AG09309 (cell line): ENCODE data around the gene RELL1.

Experiments
- DNase-seq: peaks from one replicate; pipeline ENCODE4 v3.0.0-alpha.2; 2010; ENCODE audit warnings: low read depth
- H3K4me3 ChIP-seq: 2 replicates; pipeline ENCODE4 v1.5.1; 2011; ENCODE audit warnings: mild to moderate bottlenecking, low read depth, low read length, moderate library complexity; ENCODE audit not compliant: control insufficient read depth
- CTCF ChIP-seq: IDR thresholded peaks from 2 replicates; pipeline ENCODE4 v1.5.1; 2011; ENCODE audit warnings: mild to moderate bottlenecking, low read depth, low read length, inconsistent platforms; ENCODE audit not compliant: insufficient read depth, control insufficient read depth; ENCODE audit errors: missing control alignments

RELL1 gene

GRCh38 chr4:37620176-37620575 lies 66.0 kb downstream of the RELL1 start:
- H3K4me3 ChIP-seq: no peak overlapping the region
- TF ChIP-seq CTCF: no peak

GRCh38 chr4:37615720-37616063 lies 70.5 kb downstream of the RELL1 start:
- DNase-seq: no peak
- no peak for TF ChIP-seq CTCF
- H3K4me3 ChIP-seq: no peak overlapping the region

More at GRCh38 chr4:37620176-37620575, 66.0 kb downstream of the RELL1 start:
- no peak for DNase-seq

GRCh38 chr4:37615059-37615719 lies 71.0 kb downstream of the RELL1 start:
- no peak for TF ChIP-seq CTCF
- no peak for DNase-seq
- H3K4me3 ChIP-seq: no peak overlapping the region

- no peak for DNase-seq
- no peak overlapping the region for H3K4me3 ChIP-seq
- TF ChIP-seq CTCF: no peak
Measured at GRCh38 chr4:37612811-37613210, 73.4 kb downstream of the RELL1 start.

- no peak overlapping the region for H3K4me3 ChIP-seq
- TF ChIP-seq CTCF: no peak
- no peak for DNase-seq
Measured at GRCh38 chr4:37609626-37610025, 76.5 kb downstream of the RELL1 start.

GRCh38 chr4:37607018-37607417 lies 79.2 kb downstream of the RELL1 start:
- DNase-seq: no peak
- no peak overlapping the region for H3K4me3 ChIP-seq
- no peak for TF ChIP-seq CTCF
